NCI-H187 treated with DMSO at 0.1 percent for 48 hours (cell line): ENCODE results near the gene MEAK7.
"Not testable (repeated sequence)": the region's sequence is repeated elsewhere in the genome, so short reads cannot be mapped to it uniquely, and the experiment has no call there.

Experiments
- DNase-seq: peaks from one replicate; lab custom pipeline; 2025; lab: John Stamatoyannopoulos, UW

MEAK7 gene

DNA sequence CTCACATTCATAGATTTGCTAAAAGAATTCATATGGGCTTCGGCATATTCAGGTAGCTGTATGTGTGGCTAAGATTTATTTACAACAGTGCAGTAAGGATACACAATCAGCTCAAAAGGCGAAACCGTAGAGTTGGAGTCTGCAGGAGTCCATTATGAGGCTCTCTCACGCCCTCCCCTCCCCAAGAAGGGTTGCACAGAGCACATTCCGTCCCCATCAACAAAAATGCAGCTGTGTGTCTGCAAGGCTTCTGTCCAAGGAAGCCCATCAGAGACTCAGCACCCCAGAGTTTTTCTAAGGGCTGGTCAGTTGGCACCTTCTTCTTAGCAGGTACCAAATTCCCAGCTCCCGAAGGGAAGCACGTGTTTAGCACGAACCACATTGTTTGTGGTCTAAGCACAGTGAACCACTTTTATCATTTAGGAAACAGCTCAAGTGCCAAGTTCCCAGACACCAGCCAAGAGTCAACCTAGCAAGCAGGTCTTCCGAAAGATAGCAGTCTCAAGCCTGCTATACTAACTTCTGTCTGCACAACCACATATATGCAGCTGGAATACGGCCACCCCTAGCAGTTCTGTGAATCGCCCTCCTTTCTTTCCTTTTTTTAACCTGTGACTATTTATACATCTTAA lies 28.5 kb upstream of the MEAK7 start:
- no peak for DNase-seq

DNA sequence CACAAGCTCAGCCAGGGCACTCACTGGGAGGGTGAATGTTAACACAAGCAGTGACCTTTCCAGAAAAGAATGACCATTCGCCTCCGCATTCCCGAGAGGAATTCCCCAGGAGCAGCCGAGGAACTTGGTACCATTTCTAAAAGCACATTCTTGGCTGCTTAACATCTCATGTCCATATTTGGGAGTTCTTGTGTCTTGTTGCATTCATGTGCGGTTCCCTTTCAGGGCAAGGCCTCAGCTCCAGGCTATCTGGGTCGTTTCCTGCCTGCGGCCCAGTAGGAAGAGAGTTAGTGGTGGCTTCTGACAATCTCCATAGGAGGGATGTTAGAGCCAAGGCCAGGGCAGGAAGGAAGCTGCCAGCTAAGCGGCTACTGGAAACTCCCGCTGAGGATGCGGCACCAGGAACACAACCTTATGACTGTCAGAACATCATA lies 27.8 kb upstream of the MEAK7 start:
- no peak for DNase-seq

DNA sequence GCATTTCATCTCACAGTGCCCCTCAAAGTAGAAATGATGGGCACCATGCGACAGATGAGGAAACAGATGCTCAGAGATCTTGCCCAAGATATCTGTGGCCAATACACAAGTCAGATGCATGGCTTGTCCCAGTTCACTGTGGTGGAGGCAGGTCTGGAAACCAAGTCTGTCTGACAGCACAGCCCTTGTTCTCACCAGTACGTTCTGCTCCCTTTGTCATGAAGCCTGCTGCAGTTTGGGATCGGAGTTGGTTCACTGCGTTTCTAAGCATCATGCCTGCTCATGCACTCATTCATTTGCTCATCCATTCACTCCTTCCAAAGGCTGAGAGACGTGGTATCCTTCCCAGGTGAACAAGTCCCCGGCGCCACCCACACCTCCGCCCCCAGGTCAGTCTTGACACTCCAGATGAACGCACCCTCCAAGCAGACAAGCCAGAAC lies 27.2 kb upstream of the MEAK7 start:
- DNase-seq = no peak

DNA sequence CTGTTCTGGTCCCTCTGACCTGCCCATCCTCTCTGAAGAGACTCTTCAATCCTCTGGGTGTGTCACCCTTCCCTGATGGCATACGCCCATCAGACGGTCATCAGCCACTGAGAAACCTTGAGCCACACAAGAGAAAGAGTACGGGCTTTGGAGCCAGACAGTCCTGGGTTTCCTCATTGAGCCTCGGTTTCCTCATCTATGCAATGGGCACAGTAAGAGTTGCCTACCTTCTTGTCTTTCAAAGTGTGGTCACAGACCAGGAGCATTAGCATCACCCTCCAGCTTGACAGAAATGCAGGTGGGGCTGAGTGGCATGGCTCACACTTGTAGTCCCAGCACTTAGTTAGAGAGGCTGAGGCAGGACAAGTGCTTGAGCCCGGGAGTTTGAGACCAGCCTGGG lies 26.1 kb upstream of the MEAK7 start:
- DNase-seq = no peak

DNA sequence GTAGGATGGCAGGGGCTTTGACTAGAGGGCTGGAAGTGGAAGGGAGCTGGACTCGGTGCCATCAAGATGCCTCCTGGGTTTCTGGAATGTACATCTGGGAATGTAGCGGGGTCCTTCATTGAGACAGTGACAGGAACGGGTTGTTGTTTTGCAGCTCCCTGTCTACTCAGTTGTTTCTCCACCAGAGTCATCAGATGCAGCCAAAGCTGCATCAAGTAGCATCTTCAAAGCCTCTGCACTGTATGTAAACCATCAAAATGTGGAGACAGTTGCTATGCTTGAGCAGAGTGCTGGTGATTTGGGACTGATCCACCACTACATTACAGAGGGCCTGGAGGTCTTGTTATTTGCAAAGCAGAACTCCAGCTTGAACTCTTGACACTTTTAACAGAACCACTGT lies 25.1 kb upstream of the MEAK7 start:
- DNase-seq = no peak

- no peak for DNase-seq
These were observed 23.9 kb upstream of the MEAK7 start for GRCh38 chr16:84528322-84528721.

DNA sequence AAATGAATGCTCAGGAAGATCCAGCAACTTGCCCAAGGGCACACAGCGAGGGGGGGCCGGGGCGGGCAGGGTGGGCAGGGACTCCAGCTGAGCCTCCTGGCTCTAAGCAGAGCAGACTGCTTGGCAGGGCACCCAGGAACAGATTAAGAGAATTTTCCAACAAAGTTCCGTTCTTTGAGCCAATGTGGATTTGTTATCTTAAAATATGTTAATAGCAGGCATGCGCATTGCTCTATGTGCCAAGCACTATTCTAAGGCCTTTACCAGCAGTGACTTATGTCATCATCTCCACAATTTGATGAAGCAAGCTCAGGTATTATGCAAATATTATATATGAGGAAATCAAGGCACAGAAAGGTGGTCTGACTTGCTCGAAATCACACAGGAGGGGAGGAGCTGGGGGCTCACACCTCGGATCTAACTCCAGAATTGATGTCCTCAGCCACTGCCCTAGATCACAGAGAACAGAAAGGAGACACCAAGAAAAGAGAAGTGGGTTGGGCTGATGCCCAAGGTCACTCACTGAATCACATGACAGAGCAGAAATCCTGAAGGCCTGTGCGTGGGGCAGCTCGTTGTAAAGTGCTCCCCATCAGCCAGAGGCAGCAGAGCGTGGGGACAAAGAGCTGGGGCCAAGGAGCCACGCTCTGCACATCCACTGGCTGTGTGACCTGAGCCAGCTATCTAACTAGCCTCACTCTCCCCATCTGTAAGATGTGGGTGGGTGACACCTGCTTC lies 23.2 kb upstream of the MEAK7 start:
- no peak for DNase-seq

- DNase-seq = no peak
These were observed 22.5 kb upstream of the MEAK7 start for GRCh38 chr16:84526794-84527531.

DNA sequence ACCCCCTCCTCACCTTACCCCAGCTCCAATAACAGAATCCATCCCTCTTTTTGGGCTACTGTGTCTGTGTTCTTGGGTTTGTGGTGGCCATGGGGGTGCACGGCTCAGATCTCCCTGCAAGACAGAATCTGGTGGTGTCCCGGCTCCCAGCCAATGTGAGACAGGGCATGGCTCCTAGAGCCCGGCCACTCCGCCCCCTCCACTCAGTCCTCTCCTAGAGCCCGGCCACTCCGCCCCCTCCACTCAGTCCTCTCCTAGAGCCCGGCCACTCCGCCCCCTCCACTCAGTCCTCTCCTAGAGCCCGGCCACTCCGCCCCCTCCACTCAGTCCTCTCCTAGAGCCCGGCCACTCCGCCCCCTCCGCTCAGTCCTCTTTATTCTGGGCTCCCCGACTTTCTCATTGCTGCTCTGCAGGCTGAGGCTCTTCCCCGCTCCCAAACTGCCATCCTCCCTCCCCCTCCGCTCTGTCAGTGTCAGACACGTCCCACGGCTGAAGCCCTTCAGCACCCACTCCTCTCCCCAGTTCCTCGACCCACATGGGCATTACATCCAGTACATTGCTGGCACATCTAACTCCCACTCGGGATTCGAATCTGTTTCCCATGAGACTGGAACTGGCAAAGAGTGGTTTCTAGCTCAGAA lies 20.6 kb upstream of the MEAK7 start:
- not testable (repeated sequence) for DNase-seq

GRCh38 chr16:84524346-84524920 lies 20.0 kb upstream of the MEAK7 start:
- DNase-seq = no peak

GRCh38 chr16:84521497-84521770 lies 17.0 kb upstream of the MEAK7 start:
- DNase-seq = no peak

DNA sequence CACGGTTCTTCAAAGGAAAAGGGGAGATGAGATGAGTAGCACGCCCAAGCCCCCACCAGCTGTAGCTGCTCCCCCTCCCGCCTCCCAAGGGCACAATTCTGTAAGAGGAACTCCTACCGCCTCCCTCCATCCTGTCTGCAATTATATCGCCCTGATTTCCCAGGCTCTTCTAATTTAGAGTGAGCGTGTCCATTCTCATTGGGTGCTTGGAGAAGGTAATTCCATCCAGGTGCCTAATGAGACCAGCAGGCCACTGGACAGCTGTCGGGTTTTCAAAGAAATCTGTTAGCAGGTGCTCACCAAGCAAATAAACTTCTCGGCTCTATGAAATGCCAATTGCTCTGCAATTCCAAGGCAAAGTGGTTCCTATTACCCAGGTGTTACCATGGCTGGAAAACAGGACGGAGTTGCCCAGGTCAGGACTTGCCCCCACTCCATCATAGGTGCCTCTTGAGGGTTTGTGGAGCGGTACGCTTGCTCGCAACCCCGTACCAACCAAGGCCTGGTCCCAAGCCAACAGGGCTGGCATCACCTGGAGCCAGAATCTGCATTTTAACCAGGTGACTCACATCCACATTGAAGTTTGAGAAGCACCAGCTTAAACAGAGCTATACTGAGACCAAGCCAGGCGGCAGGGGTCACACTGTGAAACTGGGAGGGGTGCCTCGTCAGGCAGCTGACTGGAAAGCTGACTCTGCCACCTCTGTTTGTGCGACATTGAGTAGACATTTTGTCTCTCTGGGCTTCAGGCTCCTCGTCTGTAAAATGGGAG lies 16.5 kb upstream of the MEAK7 start:
- peak; percentile 95 for DNase-seq

- DNase-seq = no peak
These were observed 15.4 kb upstream of the MEAK7 start for GRCh38 chr16:84519855-84520254.

- DNase-seq = peak; percentile 32
These were observed 14.4 kb upstream of the MEAK7 start for GRCh38 chr16:84518804-84519341.

- not testable (repeated sequence) for DNase-seq
These were observed 13.8 kb upstream of the MEAK7 start for GRCh38 chr16:84518220-84518619.

- no peak for DNase-seq
These were observed 12.9 kb upstream of the MEAK7 start for GRCh38 chr16:84517366-84517765.

DNA sequence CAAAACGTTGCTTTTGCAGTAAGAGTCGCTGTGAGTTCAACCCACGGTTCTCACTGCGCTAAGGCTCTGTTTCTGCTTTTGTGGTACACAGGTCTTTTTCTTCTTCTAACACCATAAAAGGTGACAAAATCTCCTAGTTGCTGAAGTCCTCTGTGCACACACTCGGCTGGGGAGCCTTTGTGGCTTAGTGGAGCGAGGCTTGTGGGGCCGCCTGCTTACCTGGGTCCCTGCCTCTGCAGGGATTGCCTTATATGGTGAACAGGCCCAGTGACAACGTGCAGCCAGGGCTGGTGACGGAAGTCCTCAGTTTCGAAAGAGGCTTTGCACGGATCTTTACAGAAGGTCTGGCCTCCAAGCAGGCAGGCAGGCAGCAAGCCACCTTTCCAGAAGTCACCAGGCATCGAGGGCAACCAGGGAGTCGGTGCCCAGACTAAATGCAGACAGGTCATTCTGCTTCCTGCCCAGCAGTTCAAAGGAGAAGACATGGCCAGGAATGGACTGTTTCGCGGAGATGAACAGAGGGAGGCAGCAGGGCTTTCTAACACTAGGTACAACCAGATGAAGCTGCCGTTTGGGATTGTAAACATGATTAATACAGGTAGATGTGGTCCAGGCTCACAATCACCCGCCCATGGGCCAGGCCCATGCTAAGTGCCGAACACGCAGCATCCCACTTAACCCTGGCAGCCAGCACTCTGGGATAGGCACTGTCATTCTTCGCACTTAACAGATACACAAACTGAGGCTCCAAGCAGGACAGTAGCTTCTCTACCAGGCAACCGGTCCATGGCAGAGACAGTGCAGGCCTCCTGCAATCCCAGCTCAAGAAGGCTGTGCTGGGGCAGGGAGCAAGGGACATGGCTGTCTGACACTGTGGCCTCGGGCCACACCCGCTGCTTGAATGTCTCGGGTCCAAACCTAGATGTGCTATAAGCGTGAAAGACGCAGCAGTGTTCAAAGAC lies 10.7 kb upstream of the MEAK7 start:
- no peak for DNase-seq

- DNase-seq = no peak
These were observed 9.9 kb upstream of the MEAK7 start for GRCh38 chr16:84514295-84514873.

DNA sequence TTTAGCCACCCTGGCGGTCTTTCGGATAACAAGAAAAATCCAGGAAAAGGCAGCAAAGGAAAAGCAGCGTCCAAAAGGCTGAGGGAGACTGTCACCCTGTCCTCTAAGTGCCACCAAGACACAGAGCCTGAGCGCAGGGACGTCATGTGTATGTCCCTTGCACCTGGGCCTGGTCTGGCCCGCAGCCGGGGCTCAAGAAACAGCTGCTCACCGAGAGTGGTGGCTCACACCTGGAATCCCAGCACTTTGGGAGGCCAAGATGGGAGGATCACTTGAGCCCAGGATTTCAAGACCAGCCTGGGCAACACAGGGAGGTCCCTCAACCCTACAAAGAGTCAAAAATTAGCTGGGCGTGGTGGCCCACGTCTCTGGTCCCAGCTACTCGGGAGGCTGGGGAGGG lies 9.2 kb upstream of the MEAK7 start:
- no peak for DNase-seq

DNA sequence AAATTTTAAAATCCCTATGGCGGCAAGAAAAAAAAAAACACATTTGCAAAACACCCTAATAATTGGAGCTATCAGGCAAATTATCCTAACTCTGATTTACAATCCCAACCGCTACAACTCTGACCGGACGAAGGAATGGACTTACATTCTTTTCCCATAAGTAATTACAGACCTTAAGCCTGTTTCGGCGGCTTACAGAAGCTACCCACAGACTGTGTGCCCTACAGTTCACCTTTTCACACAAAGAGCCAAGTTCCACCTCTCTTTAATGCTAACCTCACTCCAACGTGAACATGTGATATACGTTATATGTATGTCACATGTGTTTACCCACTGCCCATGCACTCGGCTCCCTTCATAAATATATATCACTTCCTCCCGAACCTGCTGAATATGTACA lies 8.7 kb upstream of the MEAK7 start:
- no peak for DNase-seq
